HEK293T (cell line): ENCODE data around the gene LRP1B.

ENCODE experiments used
- CTCF ChIA-PET: fragments of 350-600 bp; formaldehyde crosslinking; extraction: SDS; loops from one replicate; lab custom pipeline; 2021; ENCODE audit warnings: antibody characterized with exemption, inconsistent platforms; lab: Yijun Ruan, JAX
- POLR2A ChIA-PET: fragments of 350-600 bp; formaldehyde crosslinking; extraction: SDS; loops from one replicate; lab custom pipeline; 2020; ENCODE audit warnings: antibody characterized with exemption, inconsistent platforms; lab: Yijun Ruan, JAX
- DNase-seq: peaks from one replicate; pipeline ENCODE4 v3.0.0; 2012; ENCODE audit warnings: mixed read lengths; ENCODE audit errors: extremely low spot score
- ARNT ChIP-seq: fragments of 450-650 bp; IDR thresholded peaks from 2 replicates; pipeline ENCODE4 v1.6.1; 2017; ENCODE audit warnings: mild to moderate bottlenecking
- BHLHE40 ChIP-seq: fragments of 450-650 bp; IDR thresholded peaks from 2 replicates; pipeline ENCODE4 v1.6.1; 2016; ENCODE audit warnings: mild to moderate bottlenecking, moderate library complexity, borderline replicate concordance
- CTBP1 ChIP-seq: fragments of 450-650 bp; IDR thresholded peaks from 2 replicates; pipeline ENCODE4 v1.6.1; 2016; ENCODE audit warnings: borderline replicate concordance
- ELF4 ChIP-seq: fragments of 450-650 bp; IDR thresholded peaks from 2 replicates; pipeline ENCODE4 v1.6.1; 2017; ENCODE audit warnings: antibody characterized with exemption
- FOXA1 ChIP-seq: fragments of 450-650 bp; IDR thresholded peaks from 2 replicates; pipeline ENCODE4 v1.6.1; 2016; ENCODE audit warnings: mild to moderate bottlenecking
- FOXK2 ChIP-seq: fragments of 450-650 bp; IDR thresholded peaks from 2 replicates; pipeline ENCODE4 v1.6.1; 2016; ENCODE audit warnings: mild to moderate bottlenecking
- FOXM1 ChIP-seq: fragments of 450-650 bp; IDR thresholded peaks from 2 replicates; pipeline ENCODE4 v1.6.1; 2017; ENCODE audit warnings: mild to moderate bottlenecking, borderline replicate concordance
- HDGF ChIP-seq: fragments of 450-650 bp; IDR thresholded peaks from 2 replicates; pipeline ENCODE4 v1.6.1; 2017; ENCODE audit warnings: antibody characterized with exemption, borderline replicate concordance
- L3MBTL2 ChIP-seq: fragments of 450-650 bp; conservative IDR thresholded peaks from 2 replicates; pipeline ENCODE4 v1.6.1; 2016; ENCODE audit warnings: mild to moderate bottlenecking
- LEF1 ChIP-seq: fragments of 450-650 bp; IDR thresholded peaks from 2 replicates; pipeline ENCODE4 v1.6.1; 2017; ENCODE audit warnings: mild to moderate bottlenecking, borderline replicate concordance
- NFRKB ChIP-seq: fragments of 450-650 bp; IDR thresholded peaks from 2 replicates; pipeline ENCODE4 v1.6.1; 2016; ENCODE audit warnings: mild to moderate bottlenecking, moderate library complexity
- PKNOX1 ChIP-seq: fragments of 450-650 bp; IDR thresholded peaks from 2 replicates; pipeline ENCODE4 v1.6.1; 2016
- SP1 ChIP-seq: fragments of 450-650 bp; IDR thresholded peaks from 2 replicates; pipeline ENCODE4 v1.6.1; 2017
- SUZ12 ChIP-seq: fragments of 450-650 bp; IDR thresholded peaks from 2 replicates; pipeline ENCODE4 v1.6.1; 2016; ENCODE audit warnings: mild to moderate bottlenecking
- TARDBP ChIP-seq: fragments of 450-650 bp; IDR thresholded peaks from 2 replicates; pipeline ENCODE4 v1.6.1; 2016
- ZNF384 ChIP-seq: fragments of 450-650 bp; IDR thresholded peaks from 2 replicates; pipeline ENCODE4 v1.6.1; 2016

The LRP1B gene

DNA sequence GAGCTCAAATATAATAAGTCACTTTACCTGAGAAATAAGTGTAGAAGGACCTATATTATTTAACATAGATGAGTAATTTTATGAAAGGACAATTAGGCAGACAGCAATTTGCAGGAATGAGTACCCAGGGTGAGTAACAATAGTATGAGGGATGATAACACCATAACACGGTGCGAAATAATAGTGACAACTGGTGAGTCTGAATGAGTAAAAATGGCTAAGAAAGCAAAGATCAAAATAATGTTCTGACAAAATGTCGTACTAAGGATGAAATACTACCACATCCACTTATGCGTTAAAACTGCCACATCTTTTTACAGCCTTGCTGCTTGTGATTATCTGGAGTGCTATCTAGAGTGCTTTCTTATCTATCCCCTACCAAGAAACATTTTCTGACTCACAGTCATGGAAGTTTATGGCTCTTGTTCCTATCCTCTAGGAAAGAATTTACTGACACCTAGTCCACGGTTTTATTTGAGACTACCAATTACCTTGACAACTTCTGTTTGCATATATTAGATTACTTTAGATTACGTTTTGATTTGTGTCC, 929.7 kb downstream of the LRP1B start:
- ChIA-PET CTCF (no interaction called here), POLR2A (no interaction called here)
- no peak for TF ChIP-seq SUZ12
- TF ChIP-seq ELF4, result no peak
- TF ChIP-seq L3MBTL2, result no peak
- no peak for TF ChIP-seq FOXK2
- TF ChIP-seq TARDBP, result no peak
- no peak for TF ChIP-seq ARNT
- TF ChIP-seq FOXM1, result no peak
- no peak for DNase-seq

GRCh38 chr2:141200191-141200590, 930.6 kb downstream of the LRP1B start:
- ChIA-PET POLR2A (no interaction called here), CTCF (no interaction called here)
- no peak for TF ChIP-seq ZNF384
- TF ChIP-seq HDGF, result no peak
- no peak for TF ChIP-seq LEF1
- no peak for TF ChIP-seq ELF4
- no peak for TF ChIP-seq CTBP1
- no peak for TF ChIP-seq SUZ12
- TF ChIP-seq PKNOX1, result no peak
- TF ChIP-seq ARNT, result no peak
- TF ChIP-seq FOXK2, result no peak
- no peak for DNase-seq

- TF ChIP-seq PKNOX1 (no peak), CTBP1 (no peak), ELF4 (no peak), FOXK2 (no peak), NFRKB (no peak), TARDBP (no peak), ARNT (no peak), BHLHE40 (no peak), SP1 (no peak), SUZ12 (no peak), LEF1 (no peak), L3MBTL2 (no peak), ZNF384 (no peak), FOXM1 (no peak), HDGF (no peak)
- DNase-seq, result no peak
- ChIA-PET POLR2A (no interaction called here), CTCF (no interaction called here)
These were observed 931.1 kb downstream of the LRP1B start for GRCh38 chr2:141199711-141200110.

DNA sequence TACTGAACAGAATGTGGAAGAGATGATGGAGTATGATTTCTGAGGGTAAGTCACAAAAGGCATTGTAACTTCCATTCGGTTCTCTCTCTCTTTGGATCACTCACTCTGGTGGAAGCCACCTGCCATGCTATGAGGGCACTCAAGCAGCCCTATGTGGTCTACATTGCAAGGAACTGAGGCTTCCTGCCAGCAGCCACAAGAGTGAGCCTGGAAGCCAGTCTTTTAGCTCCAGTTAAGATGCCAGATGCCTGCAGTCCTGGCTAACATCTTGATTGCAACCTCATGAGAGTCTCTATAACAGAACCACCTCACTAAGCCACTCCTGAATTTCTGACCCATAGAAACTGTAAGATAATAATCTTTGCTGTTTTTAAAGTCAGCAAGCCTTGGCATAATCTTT, 935.7 kb downstream of the LRP1B start:
- TF ChIP-seq PKNOX1 (no peak), ELF4 (no peak)
- DNase-seq, result no peak
- POLR2A ChIA-PET, result no interaction called here
- CTCF ChIA-PET, result no interaction called here

- ChIA-PET POLR2A (no interaction called here), CTCF (no interaction called here)
- no peak for TF ChIP-seq FOXK2
- no peak for TF ChIP-seq ELF4
- TF ChIP-seq ZNF384, result no peak
- no peak for TF ChIP-seq SUZ12
- no peak for TF ChIP-seq FOXM1
- TF ChIP-seq CTBP1, result no peak
- TF ChIP-seq L3MBTL2, result no peak
- TF ChIP-seq HDGF, result no peak
- TF ChIP-seq BHLHE40, result no peak
- no peak for TF ChIP-seq NFRKB
- TF ChIP-seq ARNT, result no peak
- TF ChIP-seq LEF1, result no peak
- no peak for TF ChIP-seq SP1
- TF ChIP-seq TARDBP, result no peak
- TF ChIP-seq PKNOX1, result no peak
- no peak for TF ChIP-seq FOXA1
- no peak for DNase-seq
These were observed 943.8 kb downstream of the LRP1B start for GRCh38 chr2:141187075-141187439.

DNA sequence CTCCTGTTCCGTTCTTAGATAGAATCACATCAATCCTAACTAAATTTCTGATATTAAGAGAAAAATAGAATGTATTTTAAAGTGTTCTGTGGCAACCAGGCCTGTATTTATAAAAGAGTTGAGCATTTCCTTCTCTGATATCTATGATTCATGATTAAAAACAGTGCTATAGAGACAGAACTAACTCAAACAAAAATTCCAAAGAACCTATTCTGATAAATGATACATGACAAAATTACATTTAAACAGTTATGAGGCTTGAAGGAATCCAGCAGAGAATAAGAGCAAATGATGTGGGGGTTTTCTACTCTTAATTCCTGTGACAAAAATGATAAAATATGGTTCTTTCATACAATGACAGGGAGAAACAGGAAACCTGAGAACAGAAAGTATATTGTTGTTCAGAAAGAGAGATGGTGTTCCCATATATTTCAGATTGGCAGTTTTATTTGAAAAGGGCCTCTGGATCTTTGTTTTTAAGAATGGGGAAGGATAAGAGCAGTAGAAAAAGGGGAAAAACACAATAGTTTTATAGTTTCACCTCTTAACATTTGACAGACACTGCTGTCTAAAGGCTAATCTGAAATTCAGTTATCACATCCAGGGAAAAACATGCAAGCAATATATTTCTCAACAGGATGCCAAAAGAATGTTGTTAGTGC, 944.3 kb downstream of the LRP1B start:
- ChIA-PET CTCF (no interaction called here), POLR2A (no interaction called here)
- no peak for DNase-seq
- TF ChIP-seq PKNOX1 (no peak), BHLHE40 (no peak), FOXA1 (no peak), SUZ12 (no peak), ARNT (no peak), LEF1 (no peak), NFRKB (no peak), ELF4 (no peak), HDGF (no peak), FOXK2 (no peak)
